C4-2B (cell line): ENCODE measurements around the gene APBB1IP.

ENCODE experiments used
- ZFX ChIP-seq: fragments of 450-650 bp; IDR thresholded peaks from 2 replicates; pipeline ENCODE4 v1.6.1; 2017
- TF ChIP-seq, protein P1 (sequence below): fragments of 450-650 bp; conservative IDR thresholded peaks from 2 replicates; pipeline ENCODE4 v1.5.1; 2017; ENCODE audit warnings: mild to moderate bottlenecking

- TF ChIP-seq, protein P1, sequence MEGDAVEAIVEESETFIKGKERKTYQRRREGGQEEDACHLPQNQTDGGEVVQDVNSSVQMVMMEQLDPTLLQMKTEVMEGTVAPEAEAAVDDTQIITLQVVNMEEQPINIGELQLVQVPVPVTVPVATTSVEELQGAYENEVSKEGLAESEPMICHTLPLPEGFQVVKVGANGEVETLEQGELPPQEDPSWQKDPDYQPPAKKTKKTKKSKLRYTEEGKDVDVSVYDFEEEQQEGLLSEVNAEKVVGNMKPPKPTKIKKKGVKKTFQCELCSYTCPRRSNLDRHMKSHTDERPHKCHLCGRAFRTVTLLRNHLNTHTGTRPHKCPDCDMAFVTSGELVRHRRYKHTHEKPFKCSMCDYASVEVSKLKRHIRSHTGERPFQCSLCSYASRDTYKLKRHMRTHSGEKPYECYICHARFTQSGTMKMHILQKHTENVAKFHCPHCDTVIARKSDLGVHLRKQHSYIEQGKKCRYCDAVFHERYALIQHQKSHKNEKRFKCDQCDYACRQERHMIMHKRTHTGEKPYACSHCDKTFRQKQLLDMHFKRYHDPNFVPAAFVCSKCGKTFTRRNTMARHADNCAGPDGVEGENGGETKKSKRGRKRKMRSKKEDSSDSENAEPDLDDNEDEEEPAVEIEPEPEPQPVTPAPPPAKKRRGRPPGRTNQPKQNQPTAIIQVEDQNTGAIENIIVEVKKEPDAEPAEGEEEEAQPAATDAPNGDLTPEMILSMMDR, result no peak
- TF ChIP-seq ZFX, result no peak
Observed at GRCh38 chr10:26435852-26436251, 2.3 kb upstream of the APBB1IP start.
